LNCaP clone FGC (cell line): Measurements from ENCODE around the gene FAAP20.

Source experiments
- DNase-seq: peaks from one replicate; pipeline ENCODE4 v3.0.0-alpha.2; 2011; ENCODE audit warnings: low read depth
- H3K4me3 ChIP-seq: 2 replicates; pipeline ENCODE4 v1.5.1; 2011; ENCODE audit warnings: mild to moderate bottlenecking, low read depth, low read length, control low read depth
- TF ChIP-seq, protein P1 (sequence below): IDR thresholded peaks from 2 replicates; pipeline ENCODE4 v1.5.1; 2012; ENCODE audit warnings: mild to moderate bottlenecking; ENCODE audit not compliant: control insufficient read depth, insufficient read depth; ENCODE audit errors: extremely low read depth

The FAAP20 gene

DNA sequence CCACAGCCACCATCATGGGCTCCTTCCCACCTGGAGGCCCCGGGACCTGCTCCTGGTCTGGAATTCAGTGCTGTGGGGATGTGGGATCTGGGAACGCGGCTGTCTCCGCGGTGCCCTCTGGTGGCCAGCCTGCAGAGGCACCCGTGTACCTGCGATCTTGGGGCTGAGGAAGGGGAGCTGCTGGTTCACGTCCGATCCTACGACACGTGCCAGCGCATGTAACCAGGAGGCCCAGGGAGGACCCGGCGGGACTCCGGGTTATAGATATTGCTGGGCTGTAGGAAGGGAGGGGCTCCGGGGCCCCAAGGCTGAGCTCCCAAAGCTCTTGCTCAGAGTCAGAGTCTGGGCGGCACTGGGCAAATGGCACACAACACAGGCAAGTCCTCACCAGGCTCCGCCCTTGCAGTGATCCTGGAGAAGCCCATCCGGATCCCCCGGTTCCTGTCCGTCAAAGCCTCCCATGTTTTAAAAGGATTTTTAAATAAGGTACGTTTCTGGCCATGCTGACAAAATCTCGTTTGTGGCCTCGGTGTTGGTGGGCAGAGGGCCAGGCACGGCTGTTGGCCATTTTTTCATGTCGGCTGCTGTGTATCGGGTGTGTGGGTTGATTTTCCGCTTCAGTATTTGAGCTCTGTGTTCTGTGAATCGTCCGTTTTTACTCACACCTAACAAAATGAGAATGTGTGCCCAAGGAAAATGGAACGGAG lies 20.1 kb downstream of the FAAP20 start:
- H3K4me3 ChIP-seq: no peak overlapping the region
- TF ChIP-seq, protein P1, sequence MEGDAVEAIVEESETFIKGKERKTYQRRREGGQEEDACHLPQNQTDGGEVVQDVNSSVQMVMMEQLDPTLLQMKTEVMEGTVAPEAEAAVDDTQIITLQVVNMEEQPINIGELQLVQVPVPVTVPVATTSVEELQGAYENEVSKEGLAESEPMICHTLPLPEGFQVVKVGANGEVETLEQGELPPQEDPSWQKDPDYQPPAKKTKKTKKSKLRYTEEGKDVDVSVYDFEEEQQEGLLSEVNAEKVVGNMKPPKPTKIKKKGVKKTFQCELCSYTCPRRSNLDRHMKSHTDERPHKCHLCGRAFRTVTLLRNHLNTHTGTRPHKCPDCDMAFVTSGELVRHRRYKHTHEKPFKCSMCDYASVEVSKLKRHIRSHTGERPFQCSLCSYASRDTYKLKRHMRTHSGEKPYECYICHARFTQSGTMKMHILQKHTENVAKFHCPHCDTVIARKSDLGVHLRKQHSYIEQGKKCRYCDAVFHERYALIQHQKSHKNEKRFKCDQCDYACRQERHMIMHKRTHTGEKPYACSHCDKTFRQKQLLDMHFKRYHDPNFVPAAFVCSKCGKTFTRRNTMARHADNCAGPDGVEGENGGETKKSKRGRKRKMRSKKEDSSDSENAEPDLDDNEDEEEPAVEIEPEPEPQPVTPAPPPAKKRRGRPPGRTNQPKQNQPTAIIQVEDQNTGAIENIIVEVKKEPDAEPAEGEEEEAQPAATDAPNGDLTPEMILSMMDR: peak; percentile 95
- DNase-seq: peak; percentile 11

DNA sequence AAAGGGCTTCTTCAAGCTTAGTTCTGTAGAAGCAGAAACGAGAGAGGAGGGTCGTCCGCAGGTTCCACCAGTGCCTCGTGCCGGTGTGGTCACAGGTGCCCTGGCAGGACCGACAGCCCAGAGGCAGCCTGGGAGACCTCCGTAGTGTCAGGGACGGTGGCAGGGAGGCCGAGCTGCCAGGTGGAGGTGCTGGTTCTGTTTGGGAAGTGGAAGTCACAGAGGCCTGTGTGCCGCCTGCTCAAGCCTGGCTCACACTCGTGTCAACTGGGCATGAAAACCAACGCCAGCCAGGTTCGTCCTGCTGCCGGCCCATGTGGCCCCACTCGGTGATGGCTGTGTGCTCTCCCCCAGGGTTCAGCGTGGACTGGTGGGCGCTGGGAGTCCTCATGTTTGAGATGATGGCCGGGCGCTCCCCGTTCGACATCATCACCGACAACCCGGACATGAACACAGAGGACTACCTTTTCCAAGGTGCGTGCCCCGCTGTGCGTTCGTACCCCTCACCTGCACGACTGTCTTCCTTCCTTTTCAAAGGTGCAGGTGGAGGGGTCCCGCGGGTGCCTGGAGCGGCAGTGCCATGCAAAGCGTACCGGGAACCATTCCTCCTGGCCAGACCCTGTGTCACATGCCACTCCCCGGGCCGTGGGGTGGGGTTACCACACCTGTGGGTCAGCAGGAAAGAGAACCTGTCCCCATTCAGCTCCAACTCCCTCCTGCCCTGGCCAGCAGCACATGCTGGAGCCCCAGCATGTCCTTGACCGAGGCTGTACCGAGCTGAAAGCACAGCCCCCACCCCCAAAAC lies 20.8 kb downstream of the FAAP20 start:
- no peak for DNase-seq
- no peak overlapping the region for H3K4me3 ChIP-seq
- TF ChIP-seq, protein P1: no peak

DNA sequence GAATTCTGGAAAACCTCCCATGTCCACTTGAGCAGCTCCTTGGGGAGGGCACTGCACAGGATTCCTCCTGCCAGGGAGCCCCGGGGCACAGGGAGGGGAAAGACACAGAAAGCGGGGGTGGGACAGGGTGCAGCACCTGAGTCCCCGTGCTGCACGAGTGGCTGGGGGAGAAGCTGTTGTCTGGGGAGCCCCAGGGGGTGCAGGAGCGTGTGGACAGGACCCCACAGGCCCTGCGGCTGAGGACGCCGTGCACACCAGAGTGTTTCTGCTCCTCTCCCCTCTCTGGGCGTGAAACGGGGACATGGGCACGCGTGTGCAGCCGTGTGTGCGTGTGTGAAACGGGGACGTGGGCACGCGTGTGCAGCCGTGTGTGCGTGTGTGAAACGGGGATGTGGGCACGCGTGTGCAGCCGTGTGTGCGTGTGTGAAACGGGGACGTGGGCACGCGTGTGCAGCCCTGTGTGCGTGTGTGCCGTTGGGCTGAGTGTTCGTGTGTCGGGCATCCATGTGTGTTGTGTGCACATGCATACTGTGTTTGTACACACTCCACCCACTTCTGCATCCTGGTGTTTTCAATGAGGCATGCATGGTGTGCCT lies 21.9 kb downstream of the FAAP20 start:
- no peak for DNase-seq
- no peak overlapping the region for H3K4me3 ChIP-seq
- TF ChIP-seq, protein P1: no peak

DNA sequence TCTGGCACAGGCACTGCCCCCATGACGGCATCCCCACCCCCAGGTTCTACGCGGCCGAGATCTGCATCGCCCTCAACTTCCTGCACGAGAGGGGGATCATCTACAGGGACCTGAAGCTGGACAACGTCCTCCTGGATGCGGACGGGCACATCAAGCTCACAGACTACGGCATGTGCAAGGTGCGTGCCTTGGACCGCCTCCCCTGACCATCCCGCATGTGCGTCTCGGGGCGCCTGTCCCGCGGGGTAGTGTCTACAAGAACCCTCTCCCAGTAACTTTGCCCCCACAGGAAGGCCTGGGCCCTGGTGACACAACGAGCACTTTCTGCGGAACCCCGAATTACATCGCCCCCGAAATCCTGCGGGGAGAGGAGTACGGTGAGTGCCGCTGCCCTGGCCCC lies 22.6 kb downstream of the FAAP20 start:
- TF ChIP-seq, protein P1: no peak
- H3K4me3 ChIP-seq: no peak overlapping the region
- DNase-seq: no peak

DNA sequence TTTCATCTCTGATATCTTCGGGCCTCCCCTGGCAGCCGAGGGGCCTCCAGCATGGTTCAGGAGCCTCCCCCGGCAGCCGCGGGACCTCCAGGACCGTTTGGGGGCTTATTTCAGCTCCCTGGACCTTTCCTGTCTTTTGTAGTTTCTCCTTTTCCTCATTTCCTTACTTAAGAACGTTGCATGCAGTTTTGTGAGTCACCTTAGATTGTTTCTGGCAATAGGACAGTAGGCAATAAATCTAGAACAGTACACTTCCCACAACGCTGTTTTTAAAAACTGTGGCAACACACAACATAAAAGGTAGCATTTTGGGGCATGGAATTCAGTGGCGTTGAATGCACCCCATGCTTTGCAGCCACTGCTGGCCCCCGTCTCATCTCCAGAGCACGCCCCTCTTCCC lies 24.4 kb downstream of the FAAP20 start:
- H3K4me3 ChIP-seq: no peak overlapping the region
- TF ChIP-seq, protein P1: no peak
- no peak for DNase-seq

DNA sequence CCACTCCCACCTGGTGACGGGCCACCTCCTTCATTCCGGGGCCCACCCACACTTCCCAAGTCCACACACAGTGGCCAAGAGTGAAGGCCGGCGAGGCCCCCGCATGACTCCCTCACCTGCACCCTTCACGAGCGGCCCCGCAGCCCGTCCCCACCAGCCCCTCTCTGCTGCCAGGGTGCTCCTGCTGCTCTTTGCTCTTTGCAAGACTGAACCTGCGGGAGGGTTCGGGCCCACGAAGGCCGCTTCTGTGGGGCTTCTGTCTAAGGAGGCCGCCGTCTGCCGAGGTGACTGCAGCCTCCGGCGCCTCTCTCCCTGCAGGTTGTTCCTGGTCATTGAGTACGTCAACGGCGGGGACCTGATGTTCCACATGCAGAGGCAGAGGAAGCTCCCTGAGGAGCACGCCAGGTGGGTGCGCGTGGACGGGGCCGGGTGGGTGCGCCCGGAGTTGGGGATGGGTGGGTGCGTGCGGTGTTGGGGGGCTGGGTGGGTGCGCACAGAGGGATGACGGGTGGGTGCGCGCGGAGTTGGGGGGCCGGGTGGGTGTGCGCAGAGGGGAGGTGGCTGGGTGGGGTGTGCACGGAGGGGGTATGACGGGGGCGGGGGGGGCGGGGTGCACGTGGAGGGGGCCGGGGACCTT lies 25.3 kb downstream of the FAAP20 start:
- TF ChIP-seq, protein P1: no peak
- H3K4me3 ChIP-seq: no peak overlapping the region
- no peak for DNase-seq
